CD8-positive, alpha-beta memory T cell (primary cell): ENCODE results near the gene FOXD4. TPM values are rescaled to one million over a fixed set of nuclear protein-coding genes. Genes with fewer than 3 reads are reported as not detected.

Source experiments
- polyA plus RNA-seq: library from polyadenylated mRNA; unstranded; fragments of 300-500 nt; fragmentation: Illumina TruSeq; gene quantifications from one replicate; pipeline ENCODE4 v1.2.3, GENCODE V29; 2021
- total RNA-seq, 2 experiments: library from RNA; stranded (reverse); gene quantifications; one replicate each; pipeline ENCODE4 v1.2.3, GENCODE V29; 2021

Gene FOXD4
- total and polyA plus RNA-seq, 3 experiments from 2014 or later: 0.20 to 0.22 TPM; not detected in 1

Other genes with a start within 250 kb of the FOXD4 start
- 10 to 100 TPM; 15.7 to 16.4 TPM for gene WASHC1, start 89.0 kb downstream of the FOXD4 start, total RNA-seq
- gene WASHC1, start 89.0 kb downstream of the FOXD4 start, polyA plus RNA-seq: 1.5 TPM
- gene ZNG1A, start 60.6 kb upstream of the FOXD4 start, total RNA-seq: 10 to 100 TPM; 47.3 to 50.1 TPM
- gene ZNG1A, start 60.6 kb upstream of the FOXD4 start, polyA plus RNA-seq: 17.5 TPM
- 100 to 1,000 TPM; 136 to 141 TPM for gene DOCK8, start 96.4 kb upstream of the FOXD4 start, total RNA-seq
- 71.6 TPM for gene DOCK8, start 96.4 kb upstream of the FOXD4 start, polyA plus RNA-seq